HG02884 (cell line): ENCODE data around the gene TRIM69.
"Not testable (repeated sequence)": the region's sequence is repeated elsewhere in the genome, so short reads cannot be mapped to it uniquely, and the experiment has no call there.

Experiments used
- ATAC-seq: cut with Tn5 transposase; IDR thresholded peaks from one replicate; pipeline ENCODE4 v1.9.1; 2021; ENCODE audit warnings: mild to moderate bottlenecking, moderate library complexity; ENCODE audit not compliant: unreplicated experiment

TRIM69 gene

GRCh38 chr15:44738340-44738984, 2.1 kb downstream of the TRIM69 start:
- no peak for ATAC-seq

GRCh38 chr15:44739222-44739847, 3.0 kb downstream of the TRIM69 start:
- not testable (repeated sequence) for ATAC-seq

- not testable (repeated sequence) for ATAC-seq
These were observed 7.1 kb downstream of the TRIM69 start for GRCh38 chr15:44743454-44743853.

GRCh38 chr15:44753345-44753744, 17.0 kb downstream of the TRIM69 start:
- no peak for ATAC-seq

GRCh38 chr15:44763187-44763586, 26.9 kb downstream of the TRIM69 start:
- ATAC-seq, result no peak

GRCh38 chr15:44763848-44764247, 27.5 kb downstream of the TRIM69 start:
- no peak for ATAC-seq

GRCh38 chr15:44765036-44765435, 28.7 kb downstream of the TRIM69 start:
- ATAC-seq, result no peak

- no peak for ATAC-seq
These were observed 33.2 kb downstream of the TRIM69 start for GRCh38 chr15:44769521-44769920.

- not testable (repeated sequence) for ATAC-seq
These were observed 34.4 kb downstream of the TRIM69 start for GRCh38 chr15:44770715-44771114.

GRCh38 chr15:44775953-44776352, 39.6 kb downstream of the TRIM69 start:
- no peak for ATAC-seq

- ATAC-seq, result no peak
These were observed 43.4 kb downstream of the TRIM69 start for GRCh38 chr15:44779761-44780160.

GRCh38 chr15:44780608-44781007, 44.3 kb downstream of the TRIM69 start:
- ATAC-seq, result no peak

GRCh38 chr15:44781128-44781810, 44.9 kb downstream of the TRIM69 start:
- no peak for ATAC-seq

- no peak for ATAC-seq
These were observed 46.2 kb downstream of the TRIM69 start for GRCh38 chr15:44782516-44782915.

GRCh38 chr15:44784918-44785274, 48.6 kb downstream of the TRIM69 start:
- not testable (repeated sequence) for ATAC-seq

- no peak for ATAC-seq
These were observed 52.4 kb downstream of the TRIM69 start for GRCh38 chr15:44788748-44789147.

GRCh38 chr15:44790215-44790614, 53.9 kb downstream of the TRIM69 start:
- no peak for ATAC-seq

GRCh38 chr15:44790656-44791055, 54.3 kb downstream of the TRIM69 start:
- no peak for ATAC-seq

- ATAC-seq, result no peak
These were observed 56.4 kb downstream of the TRIM69 start for GRCh38 chr15:44792715-44793114.

- no peak for ATAC-seq
These were observed 57.7 kb downstream of the TRIM69 start for GRCh38 chr15:44794072-44794471.

GRCh38 chr15:44796508-44796907, 60.2 kb downstream of the TRIM69 start:
- no peak for ATAC-seq

GRCh38 chr15:44798826-44799225, 62.5 kb downstream of the TRIM69 start:
- ATAC-seq, result no peak
